Stimulated activated CD8-positive, alpha-beta memory T cell treated with anti-CD3 and anti-CD28 coated beads, Interleukin-7, amount 100 ng/mL, for 1 hour (primary cell): ENCODE measurements around the gene GPANK1.
A peak's percentile ranks its signal among the peaks of the same experiment; 100 is the strongest.
"Not testable (repeated sequence)": the region's sequence is repeated elsewhere in the genome, so short reads cannot be mapped to it uniquely, and the experiment has no call there.

Source experiments
- DNase-seq, 2 donors: peaks; one replicate each; pipeline ENCODE4 v3.0.0-alpha.2; 2020; ENCODE audit warnings: low read depth in 2 of 2

The GPANK1 gene

DNA sequence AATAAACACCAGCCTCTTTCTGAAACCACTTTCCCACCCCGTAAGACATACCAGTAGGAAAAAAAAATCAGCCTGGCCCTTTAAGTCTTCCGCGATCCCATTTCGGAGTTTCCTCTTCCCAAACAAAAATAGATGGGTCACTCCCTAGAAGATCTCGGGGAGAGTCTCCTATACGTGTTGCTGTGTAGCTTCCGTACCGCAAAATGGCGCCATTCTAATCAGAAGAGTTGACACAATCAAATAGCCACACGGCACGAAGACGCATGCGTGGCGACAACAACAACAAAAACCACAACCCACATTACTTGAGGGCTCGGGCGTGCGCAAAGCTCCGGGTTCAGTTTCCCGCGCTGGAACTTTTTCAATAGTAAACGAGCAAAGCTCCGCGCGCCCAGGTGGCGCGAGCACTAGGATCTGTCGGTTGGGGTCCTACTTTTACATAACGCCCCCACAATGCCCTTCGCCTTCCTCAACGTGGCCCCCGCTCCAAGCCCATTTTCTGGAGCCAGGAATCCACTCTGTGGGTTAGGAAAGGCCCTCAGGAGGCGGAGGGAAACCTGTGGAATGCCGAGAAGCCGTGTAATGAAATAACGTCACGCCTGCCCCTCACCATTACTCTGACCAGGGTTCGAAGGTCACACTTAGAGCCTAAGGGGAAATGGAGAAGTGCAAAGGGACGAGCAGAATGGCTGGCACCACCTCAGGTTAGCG, at the start of gene GPANK1:
GPANK1 (minus strand) TSS at position 208 of the 711 bp plus-strand sequence. CDS start 519 bp downstream, outside the sequence.
- peak; percentile 70 to 85 for DNase-seq

GRCh38 chr6:31713991-31714684, 49.3 kb upstream of the GPANK1 start:
- DNase-seq: no peak

- DNase-seq: no peak
Measured at GRCh38 chr6:31713465-31713864, 48.7 kb upstream of the GPANK1 start.

DNA sequence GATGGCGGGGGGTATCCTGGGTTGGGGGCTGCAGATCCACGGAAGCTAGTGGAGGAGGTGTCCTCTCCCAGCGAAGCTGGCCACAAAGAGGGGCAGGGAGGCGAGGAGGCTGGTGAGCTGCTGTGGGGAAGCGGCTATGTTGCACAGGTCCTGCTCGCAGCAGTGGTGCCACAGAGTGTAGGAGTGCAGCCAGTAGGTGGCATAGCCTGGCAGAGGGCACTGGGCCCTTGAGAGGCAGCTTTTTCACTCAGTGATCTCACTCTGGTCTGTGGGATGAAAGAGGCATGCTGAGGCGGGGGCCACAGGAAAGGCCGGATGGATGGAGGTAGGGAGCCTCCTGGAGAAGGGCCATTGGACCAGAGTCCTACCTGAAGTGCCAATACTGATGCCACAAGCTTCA, 47.5 kb upstream of the GPANK1 start:
- no peak for DNase-seq

DNA sequence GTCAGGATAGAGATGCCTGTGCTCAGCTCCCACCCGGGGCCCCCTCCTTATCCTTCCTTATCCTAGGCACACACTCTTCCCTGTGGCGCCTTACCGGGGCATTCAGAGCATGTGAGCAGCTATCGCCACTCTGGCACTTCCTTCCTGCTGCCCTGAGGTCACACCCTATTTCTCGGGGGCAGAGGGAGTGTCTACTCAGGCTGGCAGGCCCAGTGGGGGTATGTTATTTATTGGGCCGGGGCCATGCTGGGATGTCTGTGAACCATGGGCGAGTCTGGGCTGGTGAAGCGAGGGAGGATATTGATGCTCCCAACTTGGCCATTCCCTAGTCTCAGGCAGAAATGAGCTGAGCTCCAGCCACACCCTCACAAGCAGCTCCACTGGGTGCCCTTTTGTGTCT, 46.4 kb upstream of the GPANK1 start:
- no peak for DNase-seq

DNA sequence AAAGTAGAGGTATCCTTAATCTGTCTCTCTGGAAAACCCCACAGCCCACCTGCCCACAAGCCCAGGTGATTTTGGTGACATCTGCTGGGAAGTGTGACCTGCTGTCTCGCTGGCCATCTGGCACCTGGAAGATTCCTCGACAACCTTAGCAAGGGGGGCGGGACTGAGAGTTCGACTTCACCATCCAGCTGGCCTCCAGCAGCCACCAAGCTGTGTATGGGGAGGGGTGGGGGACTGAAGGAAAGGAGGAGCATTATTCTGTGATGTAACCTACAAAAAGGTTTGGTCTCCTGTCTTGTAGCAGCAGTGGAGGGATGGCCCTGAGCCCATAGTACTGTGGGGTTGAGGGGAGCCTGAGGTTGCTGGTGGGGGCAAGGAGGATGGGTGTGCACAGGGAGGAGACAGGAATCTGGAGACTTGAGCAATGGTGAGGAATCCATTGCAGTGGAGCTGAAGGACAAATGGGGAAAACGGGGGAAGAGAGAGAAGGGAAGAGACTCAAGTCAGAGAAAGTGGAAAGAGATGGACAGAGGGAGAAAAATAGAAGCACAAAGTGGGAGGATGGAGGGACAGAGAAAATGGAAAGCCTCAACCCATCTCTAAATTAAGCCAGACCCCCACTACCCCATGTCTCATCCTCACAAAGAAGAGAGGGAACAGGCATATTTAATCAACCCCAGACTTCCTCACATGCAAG, 45.9 kb upstream of the GPANK1 start:
- DNase-seq: no peak

DNA sequence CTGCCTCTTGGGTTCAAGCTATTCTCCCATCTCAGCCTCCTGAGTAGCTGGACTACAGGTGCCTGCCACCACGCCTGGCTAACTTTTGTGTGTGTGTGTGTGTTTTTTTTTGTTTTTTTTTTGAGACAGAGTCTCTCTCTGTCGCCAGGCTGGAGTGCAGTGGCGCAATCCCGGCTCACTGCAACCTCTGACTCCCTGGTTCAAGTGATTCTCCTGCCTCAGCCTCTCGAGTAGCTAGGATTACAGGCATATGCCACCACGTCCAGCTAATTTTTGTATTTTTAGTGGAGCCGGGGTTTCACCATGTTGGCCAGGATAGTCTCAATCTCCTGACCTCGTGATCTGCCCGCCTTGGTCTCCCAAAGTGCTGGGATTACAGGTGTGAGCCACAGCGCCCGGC, 44.4 kb upstream of the GPANK1 start:
- DNase-seq: not testable (repeated sequence)

DNA sequence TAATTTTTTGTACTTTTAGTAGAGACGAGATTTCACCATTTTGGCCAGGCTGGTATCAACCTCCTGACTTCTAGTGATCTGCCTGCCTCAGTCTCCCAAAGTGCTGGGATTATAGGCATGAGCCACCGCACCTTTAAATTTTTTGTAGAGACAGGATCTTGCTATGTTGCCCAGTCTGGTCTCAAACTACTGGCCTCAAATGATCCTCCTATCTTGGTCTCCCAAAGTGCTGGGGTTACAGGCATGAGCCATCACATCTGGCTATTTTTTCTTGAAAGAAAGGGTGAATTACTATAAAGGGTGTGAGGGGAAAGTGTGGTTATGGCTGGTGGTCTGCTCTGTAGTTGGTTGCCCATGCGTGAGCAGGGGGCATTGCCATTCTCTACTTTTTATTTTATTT, 43.4 kb upstream of the GPANK1 start:
- DNase-seq: no peak

DNA sequence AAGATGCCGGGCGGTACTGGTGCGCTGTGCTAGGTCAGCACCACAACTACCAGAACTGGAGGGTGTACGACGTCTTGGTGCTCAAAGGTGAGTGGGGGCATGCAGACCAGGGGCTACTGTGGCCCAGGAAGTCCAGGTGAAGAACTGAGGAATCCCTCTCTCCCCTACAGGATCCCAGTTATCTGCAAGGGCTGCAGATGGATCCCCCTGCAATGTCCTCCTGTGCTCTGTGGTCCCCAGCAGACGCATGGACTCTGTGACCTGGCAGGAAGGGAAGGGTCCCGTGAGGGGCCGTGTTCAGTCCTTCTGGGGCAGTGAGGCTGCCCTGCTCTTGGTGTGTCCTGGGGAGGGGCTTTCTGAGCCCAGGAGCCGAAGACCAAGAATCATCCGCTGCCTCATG, 42.9 kb upstream of the GPANK1 start:
- DNase-seq: no peak

- no peak for DNase-seq
Measured at GRCh38 chr6:31706599-31706998, 41.8 kb upstream of the GPANK1 start, which contains the start of gene LY6G6F. LY6G6F (plus strand) TSS chr6:31706866; CDS start chr6:31706907, 41 bp downstream.

- no peak for DNase-seq
Measured at GRCh38 chr6:31705931-31706330, 41.1 kb upstream of the GPANK1 start.

DNA sequence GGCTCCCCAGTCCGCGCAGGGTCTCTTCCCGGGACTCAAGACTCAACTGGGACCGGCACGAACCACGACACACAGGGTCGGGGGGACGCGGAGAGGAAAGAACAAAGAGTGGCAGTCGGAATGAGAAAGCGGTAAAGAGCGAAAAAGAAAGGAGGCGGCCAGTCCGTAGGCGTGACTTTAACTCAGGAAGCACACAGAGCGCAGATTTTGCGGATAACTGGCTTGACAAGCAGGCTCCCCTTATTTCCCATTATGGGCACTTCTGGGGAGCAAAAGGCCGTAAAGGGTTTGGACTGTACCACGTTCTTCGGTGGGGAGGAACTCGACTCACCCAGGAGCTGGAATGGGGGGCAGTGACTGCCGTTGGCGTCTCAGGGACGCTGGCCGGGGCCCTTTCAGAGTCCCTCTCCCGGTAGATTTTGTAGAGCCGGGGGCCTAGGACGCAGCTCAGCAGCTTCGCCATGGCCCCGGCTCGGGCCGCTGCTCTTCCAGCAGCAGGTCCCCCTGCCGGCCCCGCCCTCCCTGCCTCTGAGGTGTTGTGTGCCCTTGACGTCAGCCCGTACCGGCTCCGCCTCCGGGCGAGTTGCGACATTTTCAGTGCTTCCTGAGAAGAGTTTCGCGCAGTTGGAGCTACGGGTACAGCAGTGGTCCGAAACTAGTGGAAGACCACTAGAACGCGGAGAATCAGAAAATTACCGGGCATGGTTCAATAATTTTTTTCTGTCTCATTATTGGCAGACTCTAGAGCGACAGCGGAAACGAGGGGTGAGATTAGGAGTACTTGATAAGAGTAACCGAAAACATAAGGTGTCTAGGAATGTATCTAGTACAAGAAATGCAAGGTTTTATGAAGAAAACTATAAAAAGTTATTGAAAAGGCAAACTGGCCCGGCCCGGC, 38.3 kb upstream of the GPANK1 start, which contains the start of gene ABHD16A:
ABHD16A (minus strand) TSS at position 506 of the 898 bp plus-strand sequence; CDS start at position 463, 43 bp downstream.
- DNase-seq: peak; percentile 93

GRCh38 chr6:31702405-31702818, 37.6 kb upstream of the GPANK1 start:
- no peak for DNase-seq

GRCh38 chr6:31701666-31702404, 37.0 kb upstream of the GPANK1 start:
- DNase-seq: no peak

GRCh38 chr6:31700740-31701401, 36.1 kb upstream of the GPANK1 start:
- DNase-seq: no peak

GRCh38 chr6:31697555-31697954, 32.8 kb upstream of the GPANK1 start:
- DNase-seq: no peak

DNA sequence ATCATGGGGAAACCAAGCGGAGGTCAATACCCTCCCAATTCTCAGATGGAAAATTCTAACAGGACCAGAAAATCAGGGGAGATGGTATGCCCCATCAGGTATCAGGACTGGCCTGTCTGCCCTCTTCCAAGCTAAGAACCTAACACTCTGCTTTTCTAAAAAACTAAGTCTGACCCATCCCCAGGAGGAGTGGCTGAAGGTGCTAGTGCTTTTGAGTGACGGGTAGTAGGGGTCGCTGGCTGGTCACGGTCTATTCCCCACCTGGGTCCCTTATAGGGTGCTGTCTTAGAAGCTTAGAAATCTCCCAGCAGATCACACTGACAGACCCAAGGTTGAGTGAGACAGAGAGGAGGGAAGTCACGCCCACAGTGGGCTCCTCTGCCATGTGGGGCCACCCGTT, 28.7 kb upstream of the GPANK1 start:
- no peak for DNase-seq

DNA sequence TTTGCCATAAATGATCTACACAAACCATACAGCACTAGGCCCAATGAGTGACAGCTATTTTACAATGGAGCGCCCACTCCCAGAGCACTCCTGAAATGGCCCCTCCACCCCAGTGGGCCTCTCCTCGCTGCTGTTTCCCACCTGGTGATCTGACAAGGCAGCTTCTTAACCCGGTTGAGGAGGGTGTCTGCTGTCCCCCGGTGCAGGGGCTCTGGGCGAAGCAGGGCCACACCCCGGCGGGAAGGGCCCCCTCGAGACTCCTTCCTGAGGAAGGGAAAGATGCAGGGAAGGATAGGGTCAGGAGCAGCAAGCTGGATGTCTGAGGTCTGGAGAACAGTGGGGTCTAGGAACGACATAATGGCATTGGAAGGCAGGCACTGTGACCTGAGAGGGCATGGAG, 28.1 kb upstream of the GPANK1 start:
- DNase-seq: no peak

DNA sequence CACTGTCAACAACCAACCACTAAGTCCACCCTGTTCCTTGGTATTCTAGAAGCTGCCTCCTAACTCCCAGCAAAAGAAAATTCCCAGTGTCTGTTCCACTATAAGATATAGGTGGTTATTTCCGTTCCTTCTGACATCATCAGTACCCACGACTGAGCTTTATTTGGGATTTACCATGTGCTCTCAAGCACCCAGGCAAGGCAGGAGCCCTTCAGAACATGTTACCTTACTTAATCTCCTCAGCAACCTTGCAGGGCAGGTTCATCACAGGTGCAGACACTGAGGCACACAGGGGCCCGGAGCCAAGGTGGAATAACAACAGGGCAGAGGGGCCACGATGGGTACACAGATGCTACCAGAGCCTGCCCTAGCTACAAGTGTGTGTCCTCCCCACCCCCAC, 27.6 kb upstream of the GPANK1 start:
- DNase-seq: no peak

DNA sequence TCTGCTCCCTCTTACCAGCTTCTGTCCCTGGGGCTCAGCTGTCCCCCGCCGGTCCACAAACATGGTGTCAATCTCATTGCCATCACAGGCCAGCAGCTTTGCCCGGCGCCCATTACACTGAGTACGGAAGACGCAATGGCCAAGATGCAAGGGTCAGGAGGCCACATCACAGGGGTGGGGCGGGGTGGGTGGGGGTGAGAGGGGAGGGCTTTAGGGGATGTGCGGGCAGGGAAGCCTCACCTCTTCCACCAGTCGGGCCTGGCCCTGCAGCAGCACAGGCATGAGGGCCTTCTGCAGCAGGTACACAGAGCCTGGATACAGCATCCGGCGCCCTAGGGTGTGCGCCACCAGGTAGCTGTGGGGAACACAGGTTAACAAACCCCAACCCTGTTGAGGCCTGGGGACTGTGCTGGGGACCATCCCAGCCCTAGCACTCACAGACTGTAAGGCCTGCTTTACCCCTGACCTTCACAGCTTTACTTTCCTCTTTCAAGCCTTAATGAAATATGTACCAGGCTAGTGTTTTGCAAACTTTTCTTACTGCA, 26.8 kb upstream of the GPANK1 start:
- DNase-seq: no peak
